ENCODE data around the gene RCN1.

The RCN1 gene

GRCh38 chr11:32082346-32082986, 8.4 kb upstream of the RCN1 start:
- no peak overlapping the region for H3K4me2 ChIP-seq (ENCODE audit: low read length)
- no peak overlapping the region for H3K27ac ChIP-seq
- no peak overlapping the region for H2AFZ ChIP-seq
- H3K79me2 ChIP-seq = no peaks in the 10 kb centered on the region
- H3K4me3 ChIP-seq (ENCODE audit: low read depth, low read length) = no peak overlapping the region
- no peak overlapping the region for H3K9ac ChIP-seq
- H3K27me3 ChIP-seq (ENCODE audit: control insufficient read depth, insufficient read depth, low read length) = no peaks in the 10 kb centered on the region
- H3K36me3 ChIP-seq (ENCODE audit: control insufficient read depth, insufficient read depth, low read length) = no peaks in the 10 kb centered on the region
- H3K9me3 ChIP-seq (ENCODE audit: control insufficient read depth, low read length) = no peaks in the 10 kb centered on the region
- H3K4me1 ChIP-seq = no peaks in the 10 kb centered on the region
- no peak for TF ChIP-seq CTCF (IDR thresholded peaks at IDR 0.05)

GRCh38 chr11:32087597-32087996, 3.3 kb upstream of the RCN1 start:
- no peaks in the 10 kb centered on the region for H3K27me3 ChIP-seq (ENCODE audit: control insufficient read depth, insufficient read depth, low read length)
- H3K4me1 ChIP-seq = no peaks in the 10 kb centered on the region
- H3K9ac ChIP-seq = no peak overlapping the region
- no peak overlapping the region for H3K4me3 ChIP-seq (ENCODE audit: low read depth, low read length)
- no peak overlapping the region for H3K27ac ChIP-seq
- no peak for TF ChIP-seq CTCF (IDR thresholded peaks at IDR 0.05)
- no peaks in the 10 kb centered on the region for H3K79me2 ChIP-seq
- no peak overlapping the region for H2AFZ ChIP-seq
- H3K9me3 ChIP-seq (ENCODE audit: control insufficient read depth, low read length) = no peaks in the 10 kb centered on the region
- H3K4me2 ChIP-seq (ENCODE audit: low read length) = no peak overlapping the region
- no peaks in the 10 kb centered on the region for H3K36me3 ChIP-seq (ENCODE audit: control insufficient read depth, insufficient read depth, low read length)

- no peak overlapping the region for H3K9ac ChIP-seq
- no peak for TF ChIP-seq CTCF (IDR thresholded peaks at IDR 0.05)
- no peaks in the 10 kb centered on the region for H3K4me1 ChIP-seq
- no peaks in the 10 kb centered on the region for H3K27me3 ChIP-seq (ENCODE audit: control insufficient read depth, insufficient read depth, low read length)
- H3K27ac ChIP-seq = no peak overlapping the region
- H3K9me3 ChIP-seq (ENCODE audit: control insufficient read depth, low read length) = no peaks in the 10 kb centered on the region
- H2AFZ ChIP-seq = no peak overlapping the region
- no peaks in the 10 kb centered on the region for H3K36me3 ChIP-seq (ENCODE audit: control insufficient read depth, insufficient read depth, low read length)
- H3K4me2 ChIP-seq (ENCODE audit: low read length) = no peak overlapping the region
- no peaks in the 10 kb centered on the region for H3K79me2 ChIP-seq
- no peak overlapping the region for H3K4me3 ChIP-seq (ENCODE audit: low read depth, low read length)
Observed at GRCh38 chr11:32088117-32088941, 2.5 kb upstream of the RCN1 start.

- Histone ChIP-seq H3K27me3 (ENCODE audit: control insufficient read depth, insufficient read depth, low read length) (no peaks in the 10 kb centered on the region), H3K36me3 (ENCODE audit: control insufficient read depth, insufficient read depth, low read length) (no peaks in the 10 kb centered on the region), H3K9me3 (ENCODE audit: control insufficient read depth, low read length) (no peaks in the 10 kb centered on the region), H3K4me1 (no peaks in the 10 kb centered on the region), H3K79me2 (no peaks in the 10 kb centered on the region), H3K4me3 (ENCODE audit: low read depth, low read length) (no peak overlapping the region), H2AFZ (no peak overlapping the region), H3K9ac (no peak overlapping the region), H3K27ac (no peak overlapping the region), H3K4me2 (ENCODE audit: low read length) (no peak overlapping the region)
- no peak for TF ChIP-seq CTCF (IDR thresholded peaks at IDR 0.05)
Observed at GRCh38 chr11:32092581-32093170, 1.8 kb downstream of the RCN1 start.
